H9 (cell line): ENCODE data around the gene HEXA. TPM values are rescaled to one million over a fixed set of nuclear protein-coding genes. Genes with fewer than 3 reads are reported as not detected.

Source experiments
- DNase-seq: peaks from one replicate; pipeline ENCODE4 v3.0.0-alpha.2; 2017
- H2AFZ ChIP-seq: one replicate; pipeline ENCODE4 v1.6.1; 2013; ENCODE audit warnings: mild to moderate bottlenecking, low read length, control low read depth, moderate library complexity
- H2AK5ac ChIP-seq: 2 replicates; pipeline ENCODE4 v1.6.1; 2013; ENCODE audit warnings: low read length, control low read depth, mixed read lengths; ENCODE audit not compliant: insufficient read length
- H2BK120ac ChIP-seq: one replicate; pipeline ENCODE4 v1.6.1; 2013; ENCODE audit warnings: low read depth, mild to moderate bottlenecking, low read length, control low read depth, inconsistent platforms; ENCODE audit not compliant: poor library complexity, severe bottlenecking
- H2BK12ac ChIP-seq: 2 replicates; pipeline ENCODE4 v1.6.1; 2013; ENCODE audit warnings: low read length, control low read depth, mixed read lengths, low read depth; ENCODE audit not compliant: insufficient read length
- H2BK15ac ChIP-seq: 2 replicates; pipeline ENCODE4 v1.6.1; 2013; ENCODE audit warnings: low read depth, low read length, control low read depth
- H2BK20ac ChIP-seq: one replicate; pipeline ENCODE4 v1.6.1; 2013; ENCODE audit warnings: low read depth, mild to moderate bottlenecking, low read length, control low read depth, inconsistent platforms; ENCODE audit not compliant: poor library complexity, severe bottlenecking
- H2BK5ac ChIP-seq: 2 replicates; pipeline ENCODE4 v1.6.1; 2013; ENCODE audit warnings: low read length, control low read depth, mixed read lengths; ENCODE audit not compliant: insufficient read length
- H3K14ac ChIP-seq: 2 replicates; pipeline ENCODE4 v1.6.1; 2013; ENCODE audit warnings: low read length, control low read depth; ENCODE audit not compliant: insufficient read depth
- H3K18ac ChIP-seq: 2 replicates; pipeline ENCODE4 v1.6.1; 2013; ENCODE audit warnings: low read depth, mild to moderate bottlenecking, mixed read lengths, low read length, control low read depth; ENCODE audit not compliant: insufficient read length
- H3K23ac ChIP-seq: 2 replicates; pipeline ENCODE4 v1.6.1; 2013; ENCODE audit warnings: low read length, control low read depth, mixed read lengths, low read depth; ENCODE audit not compliant: insufficient read length
- H3K23me2 ChIP-seq: 2 replicates; pipeline ENCODE4 v1.6.1; 2013; ENCODE audit warnings: low read depth, mild to moderate bottlenecking, mixed read lengths, low read length, control low read depth; ENCODE audit not compliant: insufficient read length, poor library complexity, severe bottlenecking
- H3K27ac ChIP-seq: 2 replicates; pipeline ENCODE4 v1.5.1; 2013; ENCODE audit warnings: low read length, control low read depth, mixed read lengths, low read depth; ENCODE audit not compliant: insufficient read length
- H3K27me3 ChIP-seq: 2 replicates; pipeline ENCODE4 v1.6.1; 2013; ENCODE audit warnings: low read length, control low read depth, inconsistent platforms; ENCODE audit not compliant: insufficient read depth
- H3K4ac ChIP-seq: 2 replicates; pipeline ENCODE4 v1.6.1; 2013; ENCODE audit warnings: low read depth, mild to moderate bottlenecking, control low read depth, inconsistent platforms, low read length, moderate library complexity
- H3K4me1 ChIP-seq: 2 replicates; pipeline ENCODE4 v1.6.1; 2013; ENCODE audit warnings: low read length, control low read depth, inconsistent platforms; ENCODE audit not compliant: insufficient read depth
- H3K4me2 ChIP-seq: 2 replicates; pipeline ENCODE4 v1.6.1; 2013; ENCODE audit warnings: low read length, control low read depth, mixed read lengths; ENCODE audit not compliant: insufficient read length, insufficient read depth
- H3K56ac ChIP-seq: 2 replicates; pipeline ENCODE4 v1.6.1; 2013; ENCODE audit warnings: low read depth, mild to moderate bottlenecking, mixed read lengths, low read length, control low read depth; ENCODE audit not compliant: insufficient read length
- H3K79me1 ChIP-seq: 2 replicates; pipeline ENCODE4 v1.6.1; 2013; ENCODE audit warnings: low read depth, mild to moderate bottlenecking, moderate library complexity, low read length, control low read depth, inconsistent platforms; ENCODE audit not compliant: insufficient read depth, poor library complexity, severe bottlenecking
- H3K79me2 ChIP-seq: 2 replicates; pipeline ENCODE4 v1.6.1; 2013; ENCODE audit warnings: low read length, control low read depth, inconsistent platforms; ENCODE audit not compliant: insufficient read depth
- H3K9ac ChIP-seq: 2 replicates; pipeline ENCODE4 v1.6.1; 2013; ENCODE audit warnings: low read length, control low read depth, mixed read lengths; ENCODE audit not compliant: insufficient read length; ENCODE audit errors: extremely low read depth
- H3K9me3 ChIP-seq: one replicate; pipeline ENCODE4 v1.6.1; 2013; ENCODE audit warnings: low read depth, low read length, inconsistent platforms; ENCODE audit not compliant: control insufficient read depth
- H3T11ph ChIP-seq: one replicate; pipeline ENCODE4 v1.6.1; 2013; ENCODE audit warnings: mild to moderate bottlenecking, low read length, control low read depth, inconsistent platforms
- H4K20me1 ChIP-seq: one replicate; pipeline ENCODE4 v1.6.1; 2013; ENCODE audit not compliant: control insufficient read depth, insufficient read length, insufficient read depth
- H4K5ac ChIP-seq: 2 replicates; pipeline ENCODE4 v1.6.1; 2013; ENCODE audit warnings: low read depth, mild to moderate bottlenecking, mixed read lengths, low read length, control low read depth; ENCODE audit not compliant: insufficient read length
- H4K8ac ChIP-seq: replicated peaks from 2 replicates; pipeline ENCODE4 v1.6.1; 2013; ENCODE audit warnings: low read length, control low read depth, mixed read lengths, low read depth; ENCODE audit not compliant: insufficient read length
- H4K91ac ChIP-seq: 2 replicates; pipeline ENCODE4 v1.6.1; 2013; ENCODE audit warnings: low read depth, mild to moderate bottlenecking, moderate library complexity, mixed read lengths, low read length, control low read depth; ENCODE audit not compliant: insufficient read length
- H3K27ac Mint-ChIP-seq, 3 experiments: 2 replicates in 2 of 3; 3 replicates in 1 of 3; pipeline ENCODE4 v1.8.0; 2020 to 2021; ENCODE audit warnings: mixed read lengths in 3 of 3, mild to moderate bottlenecking in 1 of 3, moderate library complexity in 1 of 3
- H3K27me3 Mint-ChIP-seq: 2 replicates; pipeline ENCODE4 v1.8.0; 2021; ENCODE audit warnings: low read depth, mild to moderate bottlenecking, moderate library complexity, mixed read lengths
- H3K36me3 Mint-ChIP-seq, 3 experiments: 2 replicates in 2 of 3; 3 replicates in 1 of 3; pipeline ENCODE4 v1.8.0; 2020 to 2021; ENCODE audit warnings: low read depth in 3 of 3, mixed read lengths in 3 of 3; ENCODE audit not compliant: insufficient read depth in 1 of 3
- H3K4me1 Mint-ChIP-seq, 2 experiments: 2 replicates each; pipeline ENCODE4 v1.8.0; 2020; ENCODE audit warnings: mixed read lengths in 2 of 2
- H3K4me3 Mint-ChIP-seq, 2 experiments: 2 replicates in 1 of 2; 3 replicates in 1 of 2; pipeline ENCODE4 v1.8.0; 2020 to 2021; ENCODE audit warnings: mild to moderate bottlenecking in 2 of 2, mixed read lengths in 2 of 2, moderate library complexity in 1 of 2
- H3K9me3 Mint-ChIP-seq, 2 experiments: 2 replicates in 1 of 2; 3 replicates in 1 of 2; pipeline ENCODE4 v1.8.0; 2020; ENCODE audit warnings: mild to moderate bottlenecking in 2 of 2, mixed read lengths in 2 of 2, moderate library complexity in 1 of 2
- CTCF ChIP-seq: fragments of 200-600 bp; sonication (generic); conservative IDR thresholded peaks from 3 replicates; pipeline ENCODE4 v1.8.0; 2021; ENCODE audit warnings: antibody characterized with exemption, mild to moderate bottlenecking
- WGBS: extraction: QIAGEN DNeasy Blood & Tissue Kit; methylation state at CpG from one replicate; pipeline ENCODE4 v1.1.7; 2013; ENCODE audit warnings: missing lambda C conversion rate, low lambda C conversion rate, mixed read lengths; ENCODE audit not compliant: insufficient read length; ENCODE audit errors: extremely low coverage; 5-methylcytosine and 5-hydroxymethylcytosine counted together
- total RNA-seq: library from RNA; stranded (reverse); gene quantifications from 2 replicates; pipeline ENCODE4 v1.2.1, GENCODE V29; 2021

HEXA gene
- total RNA-seq, 1 experiment from 2014 or later = 54.7 TPM

DNA sequence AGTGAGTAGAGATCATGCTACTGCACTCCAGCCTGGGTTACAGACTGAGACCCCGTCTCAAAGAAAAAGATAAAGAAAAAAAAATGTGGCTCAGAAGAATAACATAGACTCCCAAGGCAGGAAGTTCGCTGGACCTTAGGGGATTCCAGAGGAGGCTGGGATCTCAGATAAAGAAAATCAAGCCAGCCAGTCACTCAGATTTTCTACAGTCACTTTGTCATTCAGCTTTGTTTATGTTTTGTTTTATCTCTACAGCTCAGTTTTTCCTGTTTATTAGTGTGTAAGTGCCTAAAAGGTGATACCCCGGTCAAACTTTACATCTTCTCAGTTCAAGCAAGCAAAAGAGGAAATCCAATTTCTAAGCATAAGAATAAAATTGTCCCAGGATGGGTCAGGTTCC, 28.5 kb upstream of the HEXA start:
- no peak overlapping the region for H3K4me2 ChIP-seq
- H3K4me1 ChIP-seq = no peaks in the 10 kb centered on the region
- no peaks in the 10 kb centered on the region for H3K79me2 ChIP-seq
- no peaks in the 10 kb centered on the region for H4K20me1 ChIP-seq
- H2AFZ ChIP-seq = no peak overlapping the region
- H4K91ac ChIP-seq = no peak overlapping the region
- Mint-ChIP-seq H3K36me3 (no peaks in the 10 kb centered on the region), H3K27ac (no peak overlapping the region), H3K4me1 (no peaks in the 10 kb centered on the region), H3K9me3 (no peaks in the 10 kb centered on the region), H3K27me3 (peaks cover 60% of the 10 kb centered on the region), H3K4me3 (no peak overlapping the region)
- no peak overlapping the region for H3K23ac ChIP-seq
- H2BK120ac ChIP-seq = no peak overlapping the region
- H3K9ac ChIP-seq = no peak overlapping the region
- H2AK5ac ChIP-seq = no peak overlapping the region
- H2BK15ac ChIP-seq = no peak overlapping the region
- no peaks in the 10 kb centered on the region for H3K9me3 ChIP-seq
- H2BK12ac ChIP-seq = no peak overlapping the region
- no peak overlapping the region for H3K4ac ChIP-seq
- H2BK5ac ChIP-seq = no peak overlapping the region
- H2BK20ac ChIP-seq = no peak overlapping the region
- no peak overlapping the region for H3K27ac ChIP-seq
- no peak overlapping the region for H3T11ph ChIP-seq
- no peak overlapping the region for H3K14ac ChIP-seq
- no CpG with 5 or more reads among the region's 3 CpGs for WGBS
- H4K8ac ChIP-seq = no peak overlapping the region
- no peak overlapping the region for H3K56ac ChIP-seq
- H4K5ac ChIP-seq = no peak overlapping the region
- no peaks in the 10 kb centered on the region for H3K23me2 ChIP-seq
- peaks cover 1% of the 10 kb centered on the region; the same call in 1 of the 2 replicates for H3K27me3 ChIP-seq
- no peak for TF ChIP-seq CTCF
- no peak for DNase-seq
- no peaks in the 10 kb centered on the region for H3K79me1 ChIP-seq
- no peak overlapping the region for H3K18ac ChIP-seq
